Putamen (tissue), 1 donor: ENCODE measurements around the gene IFNE.
"Not testable (repeated sequence)": the region's sequence is repeated elsewhere in the genome, so short reads cannot be mapped to it uniquely, and the experiment has no call there.

Source experiments
- DNase-seq: peaks from one replicate; pipeline ENCODE4 v3.0.0-alpha.2; 2016; ENCODE audit warnings: low spot score

The IFNE gene

DNA sequence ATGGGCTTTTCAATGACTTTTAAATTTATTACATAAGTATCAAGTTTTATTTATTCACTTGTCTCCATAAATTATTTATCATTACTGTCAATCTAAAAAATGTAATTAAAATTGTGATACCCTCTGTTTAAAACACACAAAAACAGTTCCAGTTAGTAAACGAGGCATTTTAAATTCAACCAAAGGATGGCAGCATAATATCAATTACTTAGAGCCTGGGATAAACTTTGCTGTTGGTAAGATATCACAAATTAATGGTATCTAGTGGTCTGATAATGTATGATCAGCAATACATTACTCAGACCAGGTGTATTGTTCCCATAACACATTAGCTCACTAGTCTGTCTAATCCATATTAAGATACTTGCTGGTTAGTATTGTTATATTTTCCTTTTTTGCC lies 9.6 kb upstream of the IFNE start:
- DNase-seq, result no peak

DNA sequence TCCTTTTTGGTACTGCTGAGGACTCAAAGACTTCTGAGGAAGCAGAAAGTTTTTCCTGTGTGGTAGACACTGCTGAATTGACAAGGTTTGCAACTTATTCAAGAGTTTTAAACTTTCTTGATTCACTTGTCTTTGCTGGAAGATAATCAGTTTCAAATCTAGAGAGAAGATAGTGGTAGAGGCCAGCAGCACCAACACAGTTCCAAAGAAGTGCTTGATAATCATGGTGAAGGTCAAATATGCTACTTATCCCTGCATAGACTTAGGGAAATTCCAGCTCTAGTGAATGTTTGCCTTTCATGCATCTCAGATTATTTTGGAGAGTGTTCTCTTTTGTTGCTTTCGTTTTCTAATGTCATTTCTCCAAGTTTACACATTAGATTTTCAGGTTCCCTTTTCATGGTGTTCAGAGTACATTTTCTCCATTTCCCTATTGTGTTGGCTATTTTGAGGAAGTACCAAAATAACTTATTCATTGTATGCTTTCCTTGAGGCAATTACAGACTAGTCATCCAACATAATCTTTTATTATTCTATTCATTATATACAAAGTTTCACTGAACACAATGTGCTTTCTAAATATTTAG lies 550 bp downstream of the IFNE start:
- DNase-seq, result peak; percentile 6

DNA sequence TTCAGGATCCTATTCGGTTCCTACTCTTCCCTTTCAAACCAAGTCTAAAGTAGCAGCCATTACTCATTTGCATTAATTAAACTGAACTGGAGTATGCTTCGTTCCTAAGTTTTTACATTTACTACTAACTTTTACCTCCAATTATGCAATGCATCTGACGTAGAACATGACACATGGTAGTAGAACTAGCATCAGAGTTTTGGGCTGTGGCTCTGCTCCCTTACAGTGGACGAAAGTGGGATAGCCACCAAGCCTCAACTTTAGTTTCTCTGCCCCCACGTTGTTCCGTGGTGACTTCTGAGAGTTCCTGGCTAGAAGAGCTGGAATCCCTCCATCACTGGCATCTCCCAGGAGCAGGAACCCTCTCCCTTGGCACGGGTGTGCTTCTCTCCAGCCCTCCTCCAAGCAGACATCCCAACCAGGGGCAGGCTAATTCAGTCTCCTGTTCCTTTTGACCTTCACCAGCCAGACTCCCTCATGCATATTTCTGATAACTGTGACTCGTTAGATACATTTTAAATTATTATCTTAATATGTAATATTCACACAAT lies 2.9 kb downstream of the IFNE start:
- DNase-seq, result no peak

DNA sequence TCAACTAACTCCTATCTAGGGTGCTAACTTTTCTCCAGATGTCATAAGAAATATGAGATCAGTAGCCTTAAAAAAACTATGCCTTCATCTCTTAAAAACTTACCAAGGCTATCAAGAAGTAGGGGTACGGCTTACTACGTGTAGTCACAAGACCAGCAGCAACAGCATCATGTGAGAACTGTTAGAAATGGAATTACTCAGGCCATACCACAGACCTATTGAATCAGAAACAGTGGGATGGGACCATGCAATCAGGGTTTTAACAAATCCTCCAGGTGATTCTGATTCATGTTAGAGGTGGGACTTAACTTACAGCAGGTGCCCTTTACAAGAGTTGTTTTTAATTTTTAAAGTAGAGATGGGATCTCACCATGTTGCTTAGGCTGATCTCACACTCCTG lies 4.6 kb downstream of the IFNE start:
- DNase-seq, result no peak

DNA sequence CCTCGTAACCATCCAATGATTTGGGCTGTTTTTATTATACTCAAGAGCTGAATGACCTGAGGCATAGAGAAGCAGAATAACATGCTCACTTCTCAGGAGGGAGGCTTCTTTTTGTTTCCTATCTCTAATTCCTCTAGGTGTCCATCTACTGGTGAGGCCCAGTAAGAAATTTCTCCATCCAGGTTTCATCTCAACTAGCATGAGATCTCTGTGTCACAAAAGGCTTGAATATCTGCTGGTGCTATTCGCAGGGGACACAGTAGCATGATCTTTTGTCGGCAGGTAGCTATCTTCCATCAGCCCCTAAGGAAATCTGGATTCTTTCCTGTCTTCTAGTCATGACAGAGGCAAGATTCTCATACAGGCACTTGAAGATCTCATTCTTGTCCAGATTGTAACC lies 8.9 kb downstream of the IFNE start:
- DNase-seq, result no peak

DNA sequence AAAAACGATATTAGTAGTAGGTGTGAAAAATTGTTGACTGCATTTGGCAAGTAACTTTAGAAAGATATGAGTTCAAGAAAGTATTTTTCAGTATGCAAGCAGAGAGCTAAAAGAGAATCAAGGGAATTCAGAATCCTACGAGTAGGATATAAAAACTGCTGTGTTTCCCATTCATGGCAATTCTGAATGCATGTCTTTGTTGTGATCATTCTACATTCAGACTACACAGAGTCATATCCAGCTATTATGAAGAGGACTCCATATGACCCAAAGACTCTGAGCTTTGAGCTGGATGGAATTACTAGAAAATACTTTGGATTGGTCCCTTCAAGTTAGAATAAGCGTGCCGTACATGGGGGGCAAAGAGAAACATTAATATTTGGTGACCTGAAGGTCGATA lies 12.0 kb downstream of the IFNE start:
- peak; percentile 22 for DNase-seq

DNA sequence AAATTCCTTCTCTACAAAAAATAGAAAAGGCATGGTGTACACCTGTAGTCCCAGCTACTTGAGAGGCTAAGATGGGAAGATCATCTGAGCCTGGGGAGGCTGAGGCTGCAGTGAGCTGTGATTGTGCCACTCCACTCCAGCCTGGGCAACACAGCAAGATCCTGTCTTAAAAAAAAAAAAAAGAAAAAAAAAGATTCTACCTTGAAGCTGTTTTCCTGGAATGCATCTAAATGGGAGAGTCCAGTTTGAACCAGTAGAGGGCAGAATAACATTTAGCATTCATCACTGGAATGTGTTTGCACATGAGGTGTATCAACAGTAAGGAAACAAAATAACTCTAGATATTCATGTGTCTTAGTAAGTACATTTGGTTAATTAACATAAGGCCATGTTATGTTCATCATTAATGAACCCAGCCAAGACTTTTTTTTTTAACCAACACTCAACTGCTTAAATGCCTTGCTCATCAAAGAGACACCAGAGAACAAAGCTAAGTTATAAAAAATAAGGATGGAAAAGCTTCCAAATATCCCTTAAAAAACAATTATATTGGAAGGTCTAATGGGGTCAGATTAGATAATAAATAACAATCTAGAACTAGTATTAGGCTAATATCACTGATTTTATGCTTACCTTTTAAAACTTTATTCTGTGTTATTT lies 16.1 kb downstream of the IFNE start:
- DNase-seq, result no peak

DNA sequence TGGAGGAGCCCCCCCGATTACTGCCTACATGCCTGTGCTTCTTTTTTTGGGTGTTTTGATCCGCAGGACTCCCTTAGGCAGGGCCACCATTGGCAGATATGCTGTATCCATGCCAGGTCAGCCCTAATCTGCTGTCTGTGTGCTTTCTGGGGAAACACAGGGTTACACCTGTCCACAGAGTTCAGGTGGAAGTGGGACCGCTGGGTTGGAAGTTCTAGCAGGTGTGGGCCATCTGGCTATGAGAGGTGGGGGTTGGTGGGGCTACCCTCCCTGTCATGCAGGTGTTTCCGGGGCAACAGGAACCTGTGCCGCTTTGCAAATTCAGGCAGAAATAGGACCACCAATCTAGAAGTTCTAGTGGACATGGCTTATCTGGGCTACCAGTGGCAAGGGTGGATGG lies 17.0 kb downstream of the IFNE start:
- DNase-seq, result no peak

DNA sequence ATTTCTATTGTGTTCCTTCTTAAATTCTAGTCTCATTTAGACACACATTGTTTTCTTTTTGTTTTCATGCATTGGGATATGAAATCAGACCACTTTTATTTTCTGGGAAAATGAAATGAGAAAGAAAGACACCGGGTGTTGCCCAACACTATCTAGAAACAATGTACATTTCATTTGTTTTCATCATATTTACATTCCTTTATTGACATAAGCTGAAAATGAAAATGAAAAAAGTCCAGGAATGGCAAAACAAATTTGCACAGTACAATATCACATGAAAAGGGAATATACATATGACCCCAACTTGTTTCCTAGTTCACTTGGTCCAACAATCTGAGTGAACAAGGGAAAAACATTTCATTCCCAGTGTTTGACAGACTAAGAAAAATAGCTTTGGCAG lies 20.7 kb downstream of the IFNE start:
- DNase-seq, result no peak

DNA sequence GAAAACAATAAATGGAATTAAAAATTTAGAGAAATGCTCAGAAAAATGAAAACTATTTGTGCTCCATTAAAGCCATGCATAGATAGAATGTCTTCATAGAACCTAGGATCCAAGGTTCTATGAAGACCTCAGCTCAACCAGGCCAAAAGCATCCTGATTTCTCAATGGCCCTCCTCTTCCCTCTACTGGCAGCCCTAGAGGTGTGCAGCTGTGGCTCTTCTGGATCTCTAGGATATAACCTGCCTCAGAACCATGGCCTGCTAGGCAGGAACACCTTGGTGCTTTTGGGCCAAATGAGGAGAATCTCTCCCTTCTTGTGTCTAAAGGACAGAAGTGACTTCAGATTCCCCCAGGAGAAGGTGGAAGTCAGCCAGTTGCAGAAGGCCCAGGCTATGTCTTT lies 26.8 kb downstream of the IFNE start:
- DNase-seq, result peak; percentile 24

DNA sequence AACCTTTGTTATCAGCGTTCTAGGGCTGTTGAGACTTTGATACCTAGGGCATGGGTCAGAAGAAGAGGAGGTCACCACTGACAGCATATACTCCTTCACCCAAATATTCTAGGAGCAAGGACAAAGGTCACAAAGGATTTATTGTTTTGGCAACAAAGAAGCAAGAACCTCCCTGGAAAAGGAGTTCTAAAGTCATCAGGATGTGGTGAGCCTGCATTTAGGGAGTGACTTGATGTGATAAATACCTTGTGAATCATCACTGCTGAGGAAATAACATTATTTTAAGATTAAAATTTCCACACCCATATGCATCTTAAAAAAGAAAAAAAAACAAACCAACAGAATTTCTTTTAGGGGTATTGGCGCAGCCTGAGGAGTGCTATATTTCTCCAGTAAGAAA lies 28.0 kb downstream of the IFNE start:
- no peak for DNase-seq

DNA sequence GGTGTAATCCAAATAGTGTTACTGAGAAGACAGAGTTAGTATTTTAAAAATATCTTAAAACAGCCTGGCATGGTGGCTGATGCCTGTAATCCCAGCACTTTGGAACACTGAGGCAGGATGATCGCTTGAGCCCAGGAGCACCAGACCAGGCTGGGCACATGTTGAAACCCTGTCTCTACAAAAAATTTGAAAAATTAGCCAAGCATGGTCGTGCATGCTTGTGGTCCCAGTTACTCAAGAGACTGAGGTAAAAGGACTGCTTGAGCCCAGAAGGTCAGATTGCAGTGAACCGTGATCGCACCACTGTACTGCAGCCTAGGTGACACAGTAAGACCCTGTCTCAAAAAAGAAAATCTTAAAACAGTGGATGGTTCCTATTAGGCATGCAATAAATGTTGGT lies 29.4 kb downstream of the IFNE start:
- no peak for DNase-seq

DNA sequence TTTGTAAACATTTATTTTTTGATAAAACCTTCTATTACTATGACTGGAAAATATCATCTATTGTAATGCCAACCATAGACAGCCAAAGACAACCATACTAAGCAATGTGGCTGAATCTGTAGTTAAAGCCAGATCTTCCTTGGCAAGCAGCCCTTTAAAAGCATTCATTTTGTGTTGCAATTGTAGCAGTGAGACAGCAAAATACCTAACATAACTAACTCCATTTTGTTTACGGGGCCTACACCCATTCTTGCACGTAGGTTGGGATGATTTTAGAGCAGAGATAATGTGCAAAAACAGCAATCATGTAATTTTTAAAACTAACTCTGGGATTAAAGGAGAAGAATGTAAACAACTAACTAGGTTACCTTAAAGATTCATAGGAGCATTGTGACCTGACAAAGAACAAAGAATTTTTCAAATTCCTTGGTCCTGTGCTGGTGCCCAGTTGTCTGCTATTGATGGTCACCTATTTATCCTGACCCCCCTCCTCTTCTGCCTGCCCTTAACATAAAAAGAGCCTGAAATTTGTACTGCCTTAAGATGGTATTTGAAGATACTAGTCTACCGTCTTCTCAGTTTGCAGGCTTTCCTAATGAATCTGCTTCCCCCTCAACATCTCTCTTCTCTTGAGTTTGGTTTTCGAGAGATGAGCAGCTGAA lies 31.2 kb downstream of the IFNE start:
- DNase-seq, result no peak

DNA sequence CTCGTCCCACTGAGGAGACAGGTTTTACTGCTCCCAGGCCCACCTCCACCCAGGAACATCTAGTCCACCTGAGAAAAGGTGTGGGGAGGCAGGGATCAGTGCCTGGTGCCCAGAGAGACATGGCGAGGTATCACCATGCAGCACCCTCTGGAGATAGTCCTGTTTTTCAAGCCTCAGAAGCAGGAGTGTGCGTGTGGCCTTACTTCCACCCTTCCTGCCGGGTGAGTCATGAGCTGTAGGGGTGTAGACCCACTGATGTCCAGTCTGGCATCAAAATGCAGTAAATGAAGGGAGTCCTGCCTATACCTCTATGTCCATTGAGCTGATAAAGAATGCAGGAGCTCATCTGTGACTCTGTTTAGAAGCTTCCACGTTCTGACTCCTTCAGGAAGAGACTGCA lies 32.8 kb downstream of the IFNE start:
- DNase-seq, result not testable (repeated sequence)

DNA sequence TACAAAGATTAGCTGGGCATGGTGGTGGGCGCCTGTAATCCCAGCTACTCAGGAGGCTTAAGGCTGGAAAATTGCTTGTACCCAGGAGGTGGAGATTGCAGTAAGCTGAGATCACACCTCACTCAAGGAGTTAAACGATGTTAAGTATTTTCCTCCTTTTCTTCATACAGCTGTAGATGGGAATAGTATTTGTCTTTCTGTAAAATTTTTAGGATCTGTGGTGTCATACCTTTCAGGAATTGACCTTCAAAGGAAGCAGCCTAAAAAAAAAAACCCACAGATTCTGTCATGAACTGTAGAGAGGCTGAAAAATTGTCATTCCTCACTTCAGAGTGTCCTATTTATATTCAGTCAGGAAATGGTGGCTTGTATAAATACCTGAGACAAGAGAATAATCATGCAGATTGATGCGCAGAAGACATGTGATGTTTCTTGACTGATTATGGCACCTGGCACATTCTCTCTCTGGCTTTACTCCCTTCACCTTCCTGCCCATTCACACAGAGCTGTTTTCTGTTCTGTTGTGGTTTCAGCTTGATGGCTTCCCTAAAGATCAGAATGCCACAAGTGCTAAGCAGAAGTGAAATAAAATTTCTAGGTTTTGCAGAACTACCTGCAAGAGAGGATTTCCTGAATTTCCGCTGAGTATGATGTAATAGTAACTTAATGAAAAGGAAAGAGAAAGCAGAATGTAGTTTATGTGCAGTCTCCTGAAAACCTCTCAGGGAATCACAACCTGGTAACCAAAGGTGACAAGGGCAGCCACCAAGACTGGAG lies 38.1 kb downstream of the IFNE start:
- DNase-seq, result no peak

DNA sequence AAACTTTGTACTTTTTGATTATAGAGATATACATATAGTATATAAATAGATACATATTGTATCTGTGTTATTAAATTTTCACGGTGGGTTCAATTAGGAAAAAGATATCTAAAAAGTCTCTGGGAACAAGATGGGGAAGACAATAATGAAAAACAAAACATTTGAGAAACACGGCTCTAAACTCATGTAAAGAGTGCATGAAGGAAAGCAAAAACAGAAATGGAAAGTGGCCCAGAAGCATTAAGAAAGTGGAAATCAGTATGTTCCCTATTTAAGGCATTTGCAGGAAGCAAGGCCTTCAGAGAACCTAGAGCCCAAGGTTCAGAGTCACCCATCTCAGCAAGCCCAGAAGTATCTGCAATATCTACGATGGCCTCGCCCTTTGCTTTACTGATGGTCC lies 42.0 kb downstream of the IFNE start, which contains the start of gene IFNA1:
TSS of gene IFNA1 (plus strand) at position 301 of the 400 bp plus-strand sequence. CDS start at position 370, 69 bp downstream.
- DNase-seq, result no peak

DNA sequence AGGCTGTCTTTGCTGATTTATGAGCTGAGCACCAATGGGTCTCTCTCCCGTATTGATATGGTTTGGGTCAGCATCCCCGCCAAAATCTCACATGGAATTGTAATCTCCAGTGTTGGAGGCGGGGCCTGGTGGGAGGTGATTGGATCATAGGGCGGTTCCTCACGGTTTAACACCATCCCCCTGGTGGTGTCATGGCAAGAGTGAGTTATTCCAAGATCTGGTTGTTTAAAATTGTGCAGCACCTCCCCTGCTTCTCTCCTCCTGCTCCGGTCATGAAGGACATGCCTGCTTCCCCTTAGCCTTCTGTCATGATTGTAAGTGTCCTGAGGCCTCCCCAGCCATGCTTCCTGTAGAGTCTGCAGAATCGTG lies 47.1 kb downstream of the IFNE start:
- not testable (repeated sequence) for DNase-seq

DNA sequence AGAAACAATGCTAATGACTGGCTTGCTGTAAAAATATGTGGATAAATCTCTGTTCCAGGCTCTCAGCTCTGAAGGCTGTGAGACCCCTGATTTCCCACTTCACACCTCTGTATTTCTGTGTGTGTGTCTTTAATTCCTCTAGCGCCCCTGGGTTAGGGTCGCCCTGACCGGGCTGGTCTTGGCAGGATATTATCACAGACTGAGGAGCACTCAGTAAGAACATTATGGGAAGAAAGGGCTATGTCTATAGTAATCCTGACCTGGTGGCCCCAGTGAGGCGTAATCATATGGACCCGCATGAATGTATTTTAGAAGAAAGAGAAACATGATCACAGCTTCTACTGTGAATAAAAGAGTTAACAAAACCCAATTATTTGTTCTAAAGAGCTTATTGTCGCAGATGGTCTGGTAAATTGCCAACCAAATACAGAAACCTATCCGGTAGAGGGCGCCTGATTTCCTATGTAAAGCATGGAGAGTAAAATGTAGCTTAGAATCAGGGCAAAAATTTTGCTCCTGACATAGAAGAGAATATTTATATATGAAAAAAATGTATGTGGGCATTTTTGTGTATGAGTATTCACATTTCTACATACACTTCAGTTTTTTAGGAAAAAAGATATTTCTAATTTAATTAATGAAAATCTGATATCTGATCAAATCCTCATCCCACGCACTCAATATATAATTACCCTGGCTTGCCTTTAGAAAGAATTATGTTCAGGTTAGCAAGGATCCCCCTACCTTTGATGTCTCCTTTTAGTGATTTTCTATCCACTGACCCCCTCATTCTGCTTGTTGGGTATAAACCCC lies 47.7 kb downstream of the IFNE start:
- peak; percentile 69 for DNase-seq

DNA sequence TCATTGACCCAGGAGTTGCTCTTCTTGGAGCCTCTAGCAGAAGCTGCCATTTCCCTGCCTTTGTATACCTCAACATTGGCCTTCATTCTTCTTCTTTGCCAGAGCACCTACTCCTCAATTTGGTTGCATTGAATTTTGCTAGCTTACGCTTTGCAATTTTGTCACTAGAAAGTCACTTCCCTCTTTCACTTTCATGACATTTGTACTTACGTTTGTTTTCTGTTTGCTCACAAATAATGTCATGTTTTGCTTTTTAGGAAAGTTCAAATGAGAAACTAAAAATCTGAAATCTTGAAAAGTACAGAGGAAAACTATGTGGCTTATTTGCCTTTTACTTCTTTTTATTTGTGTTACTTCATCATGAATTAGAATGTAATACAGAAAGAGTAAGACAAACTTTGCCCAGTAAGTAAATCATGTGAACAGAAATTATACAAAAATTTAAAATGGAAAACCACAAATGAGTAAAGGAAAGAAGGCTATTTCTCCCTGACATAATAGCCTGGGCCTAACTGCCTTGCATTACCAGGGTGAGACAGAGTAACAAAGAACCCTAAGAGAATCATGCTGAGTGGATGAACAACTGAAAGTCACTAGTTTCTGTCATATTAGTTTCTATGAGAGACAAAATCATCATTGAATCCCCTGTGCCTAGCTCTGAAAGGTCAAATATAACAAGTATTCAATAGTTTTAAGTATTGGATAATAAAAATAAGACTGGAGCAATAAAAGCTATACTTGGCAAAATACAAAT lies 49.3 kb downstream of the IFNE start:
- DNase-seq, result no peak
